HepG2 (cell line): ENCODE results near the gene ENDOU. TPM values are rescaled to one million over a fixed set of nuclear protein-coding genes. Genes with fewer than 3 reads are reported as not detected.

Source experiments
- ATAC-seq: fragments of 200-7000 bp; cut with Tn5 transposase; 3 replicates; pipeline ENCODE4 v1.9.1; 2020; ENCODE audit warnings: mild to moderate bottlenecking, moderate library complexity
- Bru-seq: library from RNA; stranded (reverse); fragments of 400-500 nt; gene quantifications from one replicate; lab custom pipeline; 2021; lab: Mats Ljungman, UMichigan
- BruChase-seq, 2 experiments: library from RNA; stranded (reverse); fragments of 400-500 nt; gene quantifications; one replicate each; lab custom pipeline; 2021; lab: Mats Ljungman, UMichigan
- BruUV-seq: library from RNA; stranded (reverse); fragments of 400-500 nt; replicated peaks from 2 replicates; lab custom pipeline; 2021; lab: Mats Ljungman, UMichigan
- CTCF ChIA-PET: fragments of 300-600 bp; formaldehyde crosslinking; extraction: SDS; loops from one replicate; lab custom pipeline; 2021; ENCODE audit warnings: low total read pairs, inconsistent platforms, low intra/inter-chr PET ratio; lab: Yijun Ruan, JAX
- POLR2A ChIA-PET: fragments of 350-600 bp; sonication (Branson Sonifier 250); formaldehyde crosslinking; loops from one replicate; lab custom pipeline; 2020; ENCODE audit warnings: antibody characterized with exemption, inconsistent platforms; lab: Yijun Ruan, JAX
- DNase-seq: peaks from one replicate; pipeline ENCODE4 v3.0.0-alpha.2; 2015; ENCODE audit warnings: low spot score
- FAIRE-seq: peaks from 3 replicates; lab custom pipeline; 2011; peaks lifted over from hg19 to GRCh38; lab: Jason Lieb, UNC
- H2AFZ ChIP-seq: one replicate; pipeline ENCODE4 v1.6.1; 2011; ENCODE audit warnings: low read length, inconsistent platforms
- H3K27ac ChIP-seq: fragments of 300-600 bp; 3 replicates; pipeline ENCODE4 v1.8.0; 2011; ENCODE audit warnings: mixed run types, mild to moderate bottlenecking, mixed read lengths, low read length, inconsistent platforms; ENCODE audit not compliant: insufficient read depth; ENCODE audit errors: extremely low read length
- H3K27me3 ChIP-seq, 2 experiments: fragments of 200-600 bp in 1 of 2; 2 replicates in 1 of 2; 3 replicates in 1 of 2; pipeline versions ENCODE4 v1.6.0 to v1.8.0; 2011; ENCODE audit warnings: low read length in 2 of 2, mild to moderate bottlenecking in 2 of 2, moderate library complexity in 2 of 2, inconsistent platforms in 1 of 2; ENCODE audit not compliant: insufficient read depth in 2 of 2, control insufficient read depth in 1 of 2
- H3K36me3 ChIP-seq, 2 experiments: fragments of 200-600 bp in 1 of 2; replicated peaks in 1 of 2; 2 replicates in 1 of 2; 3 replicates in 1 of 2; pipeline versions ENCODE4 v1.5.1 to v1.8.0; 2011; ENCODE audit warnings: low read length in 2 of 2, inconsistent platforms in 1 of 2; ENCODE audit not compliant: insufficient read depth in 2 of 2, control insufficient read depth in 1 of 2
- H3K4me1 ChIP-seq: 2 replicates; pipeline ENCODE4 v1.5.1; 2012; ENCODE audit warnings: low read length, inconsistent platforms; ENCODE audit not compliant: insufficient read depth
- H3K4me2 ChIP-seq: 2 replicates; pipeline ENCODE4 v1.6.0; 2011; ENCODE audit warnings: low read depth, low read length, inconsistent platforms
- H3K4me3 ChIP-seq, 3 experiments: fragments of 200-600 bp in 1 of 3; sonication (generic), shearing (Covaris generic) in 1 of 3; replicated peaks in 1 of 3; 2 replicates each; pipeline ENCODE4 v1.5.1; 2011 to 2016; ENCODE audit warnings: low read length in 3 of 3, inconsistent platforms in 2 of 3, low read depth in 2 of 3, mild to moderate bottlenecking in 2 of 3, control low read depth in 1 of 3, mixed read lengths in 1 of 3; ENCODE audit not compliant: insufficient read depth in 1 of 3
- H3K79me2 ChIP-seq: one replicate; pipeline ENCODE4 v1.6.1; 2011; ENCODE audit warnings: low read length, inconsistent platforms; ENCODE audit not compliant: insufficient read depth
- H3K9ac ChIP-seq: 2 replicates; pipeline ENCODE4 v1.6.0; 2011; ENCODE audit warnings: mild to moderate bottlenecking, low read depth, low read length, inconsistent platforms; ENCODE audit not compliant: insufficient read depth
- H3K9me3 ChIP-seq: 2 replicates; pipeline ENCODE4 v1.5.1; 2012; ENCODE audit warnings: mild to moderate bottlenecking, low read length
- H4K20me1 ChIP-seq: 2 replicates; pipeline ENCODE4 v1.6.0; 2011; ENCODE audit warnings: inconsistent platforms, mild to moderate bottlenecking, low read length, moderate library complexity; ENCODE audit not compliant: insufficient read depth
- BCL6 ChIP-seq: IDR thresholded peaks from 2 replicates; pipeline ENCODE4 v1.6.1; 2016; ENCODE audit warnings: missing genetic modification reagents, missing compliant biosample characterization
- CCDC6 ChIP-seq: sonication (generic); formaldehyde crosslinking; IDR thresholded peaks from 2 replicates; pipeline ENCODE4 v1.8.1; 2022; ENCODE audit warnings: mild to moderate bottlenecking, missing genetic modification reagents, moderate library complexity
- GTF2F1 ChIP-seq: fragments of 150-350 bp; IDR thresholded peaks from 2 replicates; pipeline ENCODE4 v1.6.1; 2014; ENCODE audit warnings: low read length
- JDP2 ChIP-seq: sonication (generic); formaldehyde crosslinking; IDR thresholded peaks from 2 replicates; pipeline ENCODE4 v1.8.1; 2022; ENCODE audit warnings: missing genetic modification reagents, borderline replicate concordance
- PRMT3 ChIP-seq: sonication (generic); formaldehyde crosslinking; IDR thresholded peaks from 2 replicates; pipeline ENCODE4 v1.8.1; 2022; ENCODE audit warnings: low read depth, mild to moderate bottlenecking, moderate library complexity, missing genetic modification reagents, borderline replicate concordance
- SSRP1 ChIP-seq: IDR thresholded peaks from 2 replicates; pipeline ENCODE4 v1.6.1; 2016; ENCODE audit warnings: control low read depth
- TCF7 ChIP-seq: sonication (generic); IDR thresholded peaks from 2 replicates; pipeline ENCODE4 v1.6.1; 2016; ENCODE audit warnings: antibody characterized with exemption, low read depth
- ZNF333 ChIP-seq: sonication (generic); formaldehyde crosslinking; IDR thresholded peaks from 2 replicates; pipeline ENCODE4 v1.4.0; 2020; ENCODE audit warnings: mild to moderate bottlenecking, missing genetic modification reagents, borderline replicate concordance
- ZNF703 ChIP-seq: sonication (generic); formaldehyde crosslinking; IDR thresholded peaks from 2 replicates; pipeline ENCODE4 v1.5.1; 2020; ENCODE audit warnings: missing genetic modification reagents, mild to moderate bottlenecking, moderate library complexity, borderline replicate concordance
- WGBS: methylation state at CpG from one replicate; pipeline ENCODE4 v1.1.6; 2017; ENCODE audit warnings: low lambda C conversion rate; 5-methylcytosine and 5-hydroxymethylcytosine counted together
- in situ Hi-C: cut with HindIII; loops from 2 replicates; pipeline ENCODE4 v1.10.0; 2017; ENCODE audit warnings: low pct_unique_long_range_greater_than_20kb; ENCODE audit not compliant: extremely low pct_ligation_motif_present
- intact Hi-C: fragments of 100-400 bp; cut with micrococcal nuclease; formaldehyde crosslinking; loops from one replicate; pipeline ENCODE4 v1.10.0; 2022; ENCODE audit not compliant: unreplicated experiment
- long read RNA-seq, 2 experiments: library from RNA in 1 of 2; library from polyadenylated mRNA in 1 of 2; stranded (forward) in 1 of 2; unstranded in 1 of 2; transcript quantifications; one replicate each; pipeline ENCODE4 v2.0.0, GENCODE V29; 2019 to 2022
- polyA minus RNA-seq, 3 experiments: library from RNA; depleted of rRNA, polyadenylated mRNA; stranded (reverse); fragments of >200 nt; gene quantifications; 2 replicates each; pipeline ENCODE4 v1.2.3, GENCODE V29; 2011; ENCODE audit warnings: low replicate concordance in 1 of 3
- polyA plus RNA-seq, 8 experiments: library from polyadenylated mRNA; depleted of rRNA in 3 of 8; stranded (reverse) in 7 of 8; unstranded in 1 of 8; fragments of >200 nt; fragmentation: Illumina TruSeq in 4 of 8; extraction: Trizol in 4 of 8; gene quantifications; 2 replicates each; pipeline versions ENCODE4 v1.2.1 to v1.2.3, GENCODE V29; 2011 to 2016; ENCODE audit warnings: low read depth in 4 of 8, missing spikeins in 1 of 8, mixed read lengths in 1 of 8; ENCODE audit not compliant: insufficient read depth in 1 of 8
- total RNA-seq, 5 experiments: library from RNA; depleted of rRNA; stranded (reverse); fragments of >200 nt; fragmentation: Illumina TruSeq; extraction: Trizol; gene quantifications; 2 replicates each; pipeline ENCODE4 v1.2.3, GENCODE V29; 2016; ENCODE audit warnings: low read depth in 1 of 5
- TF ChIP-seq, protein P1 (sequence below): sonication (generic); formaldehyde crosslinking; conservative IDR thresholded peaks from 2 replicates; pipeline ENCODE4 v1.4.0; 2020; ENCODE audit warnings: missing genetic modification reagents
- TF ChIP-seq, protein P2 (sequence below): sonication (generic); formaldehyde crosslinking; IDR thresholded peaks from 2 replicates; pipeline ENCODE4 v1.4.0; 2020; ENCODE audit warnings: missing genetic modification reagents
- TF ChIP-seq, protein P3 (sequence below): sonication (generic); formaldehyde crosslinking; conservative IDR thresholded peaks from 2 replicates; pipeline ENCODE4 v1.8.1; 2023; ENCODE audit warnings: missing genetic modification reagents

The ENDOU gene, protein sequence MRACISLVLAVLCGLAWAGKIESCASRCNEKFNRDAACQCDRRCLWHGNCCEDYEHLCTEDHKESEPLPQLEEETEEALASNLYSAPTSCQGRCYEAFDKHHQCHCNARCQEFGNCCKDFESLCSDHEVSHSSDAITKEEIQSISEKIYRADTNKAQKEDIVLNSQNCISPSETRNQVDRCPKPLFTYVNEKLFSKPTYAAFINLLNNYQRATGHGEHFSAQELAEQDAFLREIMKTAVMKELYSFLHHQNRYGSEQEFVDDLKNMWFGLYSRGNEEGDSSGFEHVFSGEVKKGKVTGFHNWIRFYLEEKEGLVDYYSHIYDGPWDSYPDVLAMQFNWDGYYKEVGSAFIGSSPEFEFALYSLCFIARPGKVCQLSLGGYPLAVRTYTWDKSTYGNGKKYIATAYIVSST
- not detected in 2 replicates for total RNA-seq (2016; rRNA removed; fragmentation: Illumina TruSeq; extraction: Trizol)
- not detected in 2 replicates for total RNA-seq (2016; cell fraction: cytosol; rRNA removed; fragmentation: Illumina TruSeq; extraction: Trizol; ENCODE audit: low read depth)
- total RNA-seq (2016; cell fraction: insoluble cytoplasmic fraction; rRNA removed; fragmentation: Illumina TruSeq; extraction: Trizol) = not detected in 2 replicates
- not detected in 2 replicates for total RNA-seq (2016; cell fraction: membrane; rRNA removed; fragmentation: Illumina TruSeq; extraction: Trizol)
- not detected in 2 replicates for total RNA-seq (2016; cell fraction: nucleus; rRNA removed; fragmentation: Illumina TruSeq; extraction: Trizol)
- not detected in 2 replicates for polyA plus RNA-seq (2011; rRNA removed)
- not detected in 2 replicates for polyA plus RNA-seq (2011; cell fraction: cytosol; rRNA removed)
- polyA plus RNA-seq (2011; cell fraction: nucleus; rRNA removed) = not detected in 2 replicates
- polyA plus RNA-seq (2012) = not detected in 2 replicates
- polyA plus RNA-seq (2016; cell fraction: cytosol; fragmentation: Illumina TruSeq; extraction: Trizol; ENCODE audit: low read depth) = not detected in 2 replicates
- polyA plus RNA-seq (2016; cell fraction: insoluble cytoplasmic fraction; fragmentation: Illumina TruSeq; extraction: Trizol; ENCODE audit: low read depth) = not detected in 2 replicates
- not detected in 2 replicates for polyA plus RNA-seq (2016; cell fraction: membrane; fragmentation: Illumina TruSeq; extraction: Trizol; ENCODE audit: low read depth)
- not detected in 2 replicates for polyA plus RNA-seq (2016; cell fraction: nucleus; fragmentation: Illumina TruSeq; extraction: Trizol; ENCODE audit: insufficient read depth, low read depth)
- not detected in 2 replicates for polyA minus RNA-seq (2011; rRNA and poly(A)+ RNA removed; ENCODE audit: low replicate concordance)
- not detected in 2 replicates for polyA minus RNA-seq (2011; cell fraction: cytosol; rRNA and poly(A)+ RNA removed)
- polyA minus RNA-seq (2011; cell fraction: nucleus; rRNA and poly(A)+ RNA removed) = not detected in 2 replicates
- percentile 6 among the genes with signal in this experiment for Bru-seq, nascent RNA
- not detected for BruChase-seq, experiment 1, labeled RNA remaining after a 6-hour chase
- BruChase-seq, experiment 2, labeled RNA remaining after a 2-hour chase = not detected
- long read RNA-seq, experiment 1 = 0 reads
- long read RNA-seq, experiment 2 = 0 reads

DNA sequence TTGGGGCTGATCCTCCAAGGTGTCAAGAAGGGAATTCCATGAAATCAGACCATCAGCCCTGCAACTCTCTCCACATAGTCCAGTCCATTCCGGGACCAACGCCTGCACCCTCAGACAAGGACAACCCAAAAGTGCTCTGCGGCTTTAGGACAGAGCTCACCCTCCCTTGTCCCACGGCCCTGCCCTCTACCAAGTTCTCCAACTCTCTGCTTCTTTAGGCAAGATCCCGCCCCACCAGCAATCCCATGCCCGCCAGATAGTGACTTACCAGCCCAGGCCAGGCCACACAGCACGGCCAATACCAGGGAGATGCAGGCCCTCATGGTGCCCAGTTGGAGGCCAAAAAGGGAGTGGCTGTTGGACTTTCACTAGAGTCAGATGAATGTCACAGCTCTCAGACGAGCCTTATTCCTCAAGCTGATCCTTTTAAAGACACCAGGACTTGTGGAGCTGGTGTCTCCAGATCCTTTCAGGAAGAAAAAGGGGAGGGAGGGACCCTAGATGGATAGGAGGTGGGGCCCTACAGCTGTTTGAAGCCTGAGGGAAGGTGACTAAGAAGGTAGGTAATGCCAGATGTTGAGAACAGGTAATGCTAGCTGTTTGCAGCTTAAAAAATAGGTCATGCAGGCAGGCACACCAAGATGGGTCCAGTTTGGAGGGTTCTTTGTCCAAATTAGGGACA lies at the start of gene ENDOU:
ENDOU (minus strand) TSS at position 400 of the 682 bp plus-strand sequence; CDS start at position 323, 77 bp downstream.
- Histone ChIP-seq H4K20me1 (no peaks in the 10 kb centered on the region), H3K79me2 (no peaks in the 10 kb centered on the region), H3K4me1 (no peaks in the 10 kb centered on the region), H3K9ac (no peak within 1 kb of the TSS), H2AFZ (no peak within 1 kb of the TSS), H3K27me3 (no peaks in the 10 kb centered on the region), H3K4me2 (no peak within 1 kb of the TSS), H3K4me3 (no peak within 1 kb of the TSS), H3K9me3 (no peaks in the 10 kb centered on the region), H3K27ac (no peak within 1 kb of the TSS), H3K36me3 (no peaks in the 10 kb centered on the region)
- FAIRE-seq = no peak
- DNase-seq = no peak
- intact Hi-C loops = no loop called here
- in situ Hi-C loops = no loop called here
- no TSS peak for BruUV-seq
- ChIA-PET POLR2A (no interaction called here), CTCF (no interaction called here)
- WGBS = 73% methylated on average over 8 of the region's 8 CpGs
- ATAC-seq = no peak
- no peak for TF ChIP-seq BCL6 (CRISPR knock-in tag)
- TF ChIP-seq PRMT3 = no peak
- TF ChIP-seq JDP2 = no peak
- TF ChIP-seq, protein P1, sequence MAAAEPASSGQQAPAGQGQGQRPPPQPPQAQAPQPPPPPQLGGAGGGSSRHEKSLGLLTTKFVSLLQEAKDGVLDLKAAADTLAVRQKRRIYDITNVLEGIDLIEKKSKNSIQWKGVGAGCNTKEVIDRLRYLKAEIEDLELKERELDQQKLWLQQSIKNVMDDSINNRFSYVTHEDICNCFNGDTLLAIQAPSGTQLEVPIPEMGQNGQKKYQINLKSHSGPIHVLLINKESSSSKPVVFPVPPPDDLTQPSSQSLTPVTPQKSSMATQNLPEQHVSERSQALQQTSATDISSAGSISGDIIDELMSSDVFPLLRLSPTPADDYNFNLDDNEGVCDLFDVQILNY (CRISPR knock-in tag) = no peak
- no peak for TF ChIP-seq ZNF333 (CRISPR knock-in tag)
- no peak for TF ChIP-seq TCF7
- TF ChIP-seq, protein P2, sequence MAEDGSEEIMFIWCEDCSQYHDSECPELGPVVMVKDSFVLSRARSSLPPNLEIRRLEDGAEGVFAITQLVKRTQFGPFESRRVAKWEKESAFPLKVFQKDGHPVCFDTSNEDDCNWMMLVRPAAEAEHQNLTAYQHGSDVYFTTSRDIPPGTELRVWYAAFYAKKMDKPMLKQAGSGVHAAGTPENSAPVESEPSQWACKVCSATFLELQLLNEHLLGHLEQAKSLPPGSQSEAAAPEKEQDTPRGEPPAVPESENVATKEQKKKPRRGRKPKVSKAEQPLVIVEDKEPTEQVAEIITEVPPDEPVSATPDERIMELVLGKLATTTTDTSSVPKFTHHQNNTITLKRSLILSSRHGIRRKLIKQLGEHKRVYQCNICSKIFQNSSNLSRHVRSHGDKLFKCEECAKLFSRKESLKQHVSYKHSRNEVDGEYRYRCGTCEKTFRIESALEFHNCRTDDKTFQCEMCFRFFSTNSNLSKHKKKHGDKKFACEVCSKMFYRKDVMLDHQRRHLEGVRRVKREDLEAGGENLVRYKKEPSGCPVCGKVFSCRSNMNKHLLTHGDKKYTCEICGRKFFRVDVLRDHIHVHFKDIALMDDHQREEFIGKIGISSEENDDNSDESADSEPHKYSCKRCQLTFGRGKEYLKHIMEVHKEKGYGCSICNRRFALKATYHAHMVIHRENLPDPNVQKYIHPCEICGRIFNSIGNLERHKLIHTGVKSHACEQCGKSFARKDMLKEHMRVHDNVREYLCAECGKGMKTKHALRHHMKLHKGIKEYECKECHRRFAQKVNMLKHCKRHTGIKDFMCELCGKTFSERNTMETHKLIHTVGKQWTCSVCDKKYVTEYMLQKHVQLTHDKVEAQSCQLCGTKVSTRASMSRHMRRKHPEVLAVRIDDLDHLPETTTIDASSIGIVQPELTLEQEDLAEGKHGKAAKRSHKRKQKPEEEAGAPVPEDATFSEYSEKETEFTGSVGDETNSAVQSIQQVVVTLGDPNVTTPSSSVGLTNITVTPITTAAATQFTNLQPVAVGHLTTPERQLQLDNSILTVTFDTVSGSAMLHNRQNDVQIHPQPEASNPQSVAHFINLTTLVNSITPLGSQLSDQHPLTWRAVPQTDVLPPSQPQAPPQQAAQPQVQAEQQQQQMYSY (CRISPR knock-in tag) = no peak
- TF ChIP-seq, protein P3, sequence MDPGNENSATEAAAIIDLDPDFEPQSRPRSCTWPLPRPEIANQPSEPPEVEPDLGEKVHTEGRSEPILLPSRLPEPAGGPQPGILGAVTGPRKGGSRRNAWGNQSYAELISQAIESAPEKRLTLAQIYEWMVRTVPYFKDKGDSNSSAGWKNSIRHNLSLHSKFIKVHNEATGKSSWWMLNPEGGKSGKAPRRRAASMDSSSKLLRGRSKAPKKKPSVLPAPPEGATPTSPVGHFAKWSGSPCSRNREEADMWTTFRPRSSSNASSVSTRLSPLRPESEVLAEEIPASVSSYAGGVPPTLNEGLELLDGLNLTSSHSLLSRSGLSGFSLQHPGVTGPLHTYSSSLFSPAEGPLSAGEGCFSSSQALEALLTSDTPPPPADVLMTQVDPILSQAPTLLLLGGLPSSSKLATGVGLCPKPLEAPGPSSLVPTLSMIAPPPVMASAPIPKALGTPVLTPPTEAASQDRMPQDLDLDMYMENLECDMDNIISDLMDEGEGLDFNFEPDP (CRISPR knock-in tag) = no peak
- TF ChIP-seq ZNF703 = no peak
- TF ChIP-seq SSRP1 = no peak
- TF ChIP-seq GTF2F1 = no peak
- no peak for TF ChIP-seq CCDC6 (CRISPR knock-in tag)
